Left lung (tissue), 10 donors: ENCODE results near the gene PDLIM5. TPM values are rescaled to one million over a fixed set of nuclear protein-coding genes. Genes with fewer than 3 reads are reported as not detected.

ENCODE experiments used
- ATAC-seq: fragments of 200-7000 bp; cut with Tn5 transposase; one replicate; pipeline ENCODE4 v1.9.1; 2020; ENCODE audit warnings: moderate library complexity
- DNase-seq, 4 donors: peaks; one replicate each; pipeline ENCODE4 v3.0.0-alpha.2; 2013 to 2020
- H3K27ac ChIP-seq, 2 donors: fragments of 200-600 bp; sonication (generic) in 1 of 2; one replicate each; pipeline versions ENCODE4 v1.5.0 to v1.8.0; 2020 to 2021
- H3K27me3 ChIP-seq, 2 donors: fragments of 200-600 bp; sonication (generic) in 1 of 2; one replicate each; pipeline versions ENCODE4 v1.5.0 to v1.8.0; 2020 to 2021
- H3K36me3 ChIP-seq, 2 donors: fragments of 200-600 bp; sonication (generic) in 1 of 2; one replicate each; pipeline versions ENCODE4 v1.5.0 to v1.8.0; 2020 to 2021
- H3K4me1 ChIP-seq, 2 donors: fragments of 200-600 bp; one replicate each; pipeline ENCODE4 v1.8.0; 2021
- H3K4me3 ChIP-seq, 2 donors: fragments of 200-600 bp; sonication (generic) in 1 of 2; one replicate each; pipeline versions ENCODE4 v1.5.0 to v1.8.0; 2020 to 2021; ENCODE audit warnings: mild to moderate bottlenecking in 1 of 2
- H3K9me3 ChIP-seq, 2 donors: fragments of 200-600 bp; sonication (generic) in 1 of 2; one replicate each; pipeline versions ENCODE4 v1.5.0 to v1.8.0; 2020 to 2021
- intact Hi-C, 2 donors: fragments of 100-400 bp; cut with DNase I; formaldehyde crosslinking; loops; one replicate each; pipeline versions ENCODE4 v1.11.2 to v1.14.2; 2022
- polyA plus RNA-seq, 6 donors: library from polyadenylated mRNA; unstranded; fragments of 120-200 nt; gene quantifications; one replicate each; pipeline ENCODE4 v1.2.1, GENCODE V29; 2013; ENCODE audit not compliant: insufficient read length in 6 of 6
- total RNA-seq, 2 donors: library from RNA; stranded (reverse); fragmentation: NEBNext Ultra II Directional; extraction: Animal tissue kit (Norgen Biotek cat#: 25700); gene quantifications; one replicate each; pipeline ENCODE4 v1.2.1, GENCODE V29; 2021
- TF ChIP-seq, protein P1 (sequence below), 2 donors: fragments of 200-600 bp; sonication (generic) in 1 of 2; IDR thresholded peaks; one replicate each; pipeline versions ENCODE4 v1.5.0 to v1.8.0; 2021; ENCODE audit warnings: antibody characterized with exemption in 2 of 2
- donor health status: DM: no; HTN: yes; CAD: no.
- donor health status: DM: no; HTN: no; CAD: no.

Gene PDLIM5
- total and polyA plus RNA-seq, 8 donors, result 18.3 to 105 (median 20.3) TPM

DNA sequence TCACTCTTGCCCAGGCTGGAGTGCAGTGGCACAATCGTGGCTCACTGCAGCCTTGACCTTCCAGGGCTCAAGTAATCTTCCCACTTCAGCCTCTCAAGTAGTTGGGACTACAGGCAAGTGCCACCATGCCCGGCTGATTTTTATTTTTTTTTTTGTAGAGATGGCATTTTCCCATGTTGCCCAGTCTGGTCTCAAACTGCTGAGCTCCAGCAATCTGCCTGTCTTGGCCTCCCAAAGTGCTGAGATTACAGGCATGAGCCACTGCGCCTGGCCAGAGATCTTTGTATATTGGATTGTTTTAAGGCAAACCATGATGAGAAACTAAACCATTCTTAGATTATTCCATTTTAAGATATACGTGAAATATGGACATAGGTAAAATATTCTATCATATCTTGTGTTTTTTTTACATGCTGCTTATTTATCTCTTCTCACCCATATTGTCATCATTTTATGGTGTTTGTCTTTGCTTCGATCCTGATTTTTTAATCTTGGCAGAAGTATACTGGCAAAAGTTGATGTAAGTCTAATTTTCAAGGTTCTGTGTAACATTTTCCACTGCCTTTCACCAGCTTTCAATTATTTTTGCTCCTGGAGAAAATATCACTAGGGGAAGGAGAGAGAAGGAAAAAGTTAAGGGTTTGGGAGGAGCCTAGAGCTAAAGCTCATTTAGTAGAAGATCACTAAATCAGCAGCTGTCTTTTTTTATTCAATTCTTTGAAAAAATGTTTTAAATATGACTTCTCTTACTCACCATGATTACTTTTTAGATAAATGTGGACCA, 27.8 kb downstream of the PDLIM5 start:
- no peaks in the 10 kb centered on the region for H3K9me3 ChIP-seq
- H3K36me3 ChIP-seq, result no peaks in the 10 kb centered on the region
- H3K27ac ChIP-seq, result peak overlapping the region in 1 of 2 donors; percentile 8
- no peaks in the 10 kb centered on the region for H3K4me1 ChIP-seq
- TF ChIP-seq, protein P1, sequence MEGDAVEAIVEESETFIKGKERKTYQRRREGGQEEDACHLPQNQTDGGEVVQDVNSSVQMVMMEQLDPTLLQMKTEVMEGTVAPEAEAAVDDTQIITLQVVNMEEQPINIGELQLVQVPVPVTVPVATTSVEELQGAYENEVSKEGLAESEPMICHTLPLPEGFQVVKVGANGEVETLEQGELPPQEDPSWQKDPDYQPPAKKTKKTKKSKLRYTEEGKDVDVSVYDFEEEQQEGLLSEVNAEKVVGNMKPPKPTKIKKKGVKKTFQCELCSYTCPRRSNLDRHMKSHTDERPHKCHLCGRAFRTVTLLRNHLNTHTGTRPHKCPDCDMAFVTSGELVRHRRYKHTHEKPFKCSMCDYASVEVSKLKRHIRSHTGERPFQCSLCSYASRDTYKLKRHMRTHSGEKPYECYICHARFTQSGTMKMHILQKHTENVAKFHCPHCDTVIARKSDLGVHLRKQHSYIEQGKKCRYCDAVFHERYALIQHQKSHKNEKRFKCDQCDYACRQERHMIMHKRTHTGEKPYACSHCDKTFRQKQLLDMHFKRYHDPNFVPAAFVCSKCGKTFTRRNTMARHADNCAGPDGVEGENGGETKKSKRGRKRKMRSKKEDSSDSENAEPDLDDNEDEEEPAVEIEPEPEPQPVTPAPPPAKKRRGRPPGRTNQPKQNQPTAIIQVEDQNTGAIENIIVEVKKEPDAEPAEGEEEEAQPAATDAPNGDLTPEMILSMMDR (IDR thresholded peaks at IDR 0.05), result no peak
- H3K4me3 ChIP-seq, result no peak overlapping the region
- intact Hi-C loops, result no loop called here
- DNase-seq (no peak), ATAC-seq (peak; percentile 24)
- no peaks in the 10 kb centered on the region for H3K27me3 ChIP-seq

GRCh38 chr4:94480362-94480951, 28.7 kb downstream of the PDLIM5 start:
- peak overlapping the region in 1 of 2 donors; percentile 8 for H3K27ac ChIP-seq
- no peak overlapping the region for H3K4me3 ChIP-seq
- no peaks in the 10 kb centered on the region for H3K36me3 ChIP-seq
- DNase-seq (no peak), ATAC-seq (no peak)
- intact Hi-C loops, result no loop called here
- no peaks in the 10 kb centered on the region for H3K9me3 ChIP-seq
- H3K27me3 ChIP-seq, result no peaks in the 10 kb centered on the region
- peaks cover 0 to 9% of the 10 kb centered on the region in 2 donors for H3K4me1 ChIP-seq
- TF ChIP-seq, protein P1 (IDR thresholded peaks at IDR 0.05), result no peak

GRCh38 chr4:94483895-94484294, 32.2 kb downstream of the PDLIM5 start:
- Histone ChIP-seq H3K27ac (no peak overlapping the region), H3K36me3 (no peaks in the 10 kb centered on the region), H3K27me3 (no peaks in the 10 kb centered on the region), H3K4me1 (peaks cover 0 to 20% of the 10 kb centered on the region in 2 donors), H3K4me3 (no peak overlapping the region), H3K9me3 (no peaks in the 10 kb centered on the region)
- intact Hi-C loops, result no loop called here
- ATAC-seq, result no peak
- DNase-seq, result no peak
- TF ChIP-seq, protein P1 (IDR thresholded peaks at IDR 0.05), result no peak

DNA sequence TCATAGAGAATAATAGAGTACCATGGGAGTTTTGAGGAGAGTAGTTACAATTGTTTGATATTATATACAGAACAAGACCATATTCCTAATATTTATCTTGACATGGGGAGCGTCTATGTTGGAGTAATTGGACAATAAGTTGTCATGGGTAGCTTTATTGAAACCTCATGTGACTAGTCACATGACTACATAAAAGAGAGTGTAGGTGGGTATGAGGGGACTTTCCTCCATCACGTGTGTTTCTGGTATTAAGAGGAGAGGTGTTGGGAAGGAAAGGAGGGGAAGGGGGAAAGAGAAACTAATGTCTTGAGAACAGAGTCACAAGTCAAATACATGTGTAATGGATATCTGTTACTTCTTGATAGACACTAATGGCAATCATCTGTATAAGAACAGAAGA, 33.1 kb downstream of the PDLIM5 start:
- H3K36me3 ChIP-seq, result no peaks in the 10 kb centered on the region
- ATAC-seq (no peak), DNase-seq (no peak)
- H3K9me3 ChIP-seq, result no peaks in the 10 kb centered on the region
- intact Hi-C loops, result no loop called here
- no peak overlapping the region for H3K27ac ChIP-seq
- H3K4me3 ChIP-seq, result no peak overlapping the region
- TF ChIP-seq, protein P1 (IDR thresholded peaks at IDR 0.05), result no peak
- H3K4me1 ChIP-seq, result peaks cover 0 to 20% of the 10 kb centered on the region in 2 donors
- no peaks in the 10 kb centered on the region for H3K27me3 ChIP-seq

DNA sequence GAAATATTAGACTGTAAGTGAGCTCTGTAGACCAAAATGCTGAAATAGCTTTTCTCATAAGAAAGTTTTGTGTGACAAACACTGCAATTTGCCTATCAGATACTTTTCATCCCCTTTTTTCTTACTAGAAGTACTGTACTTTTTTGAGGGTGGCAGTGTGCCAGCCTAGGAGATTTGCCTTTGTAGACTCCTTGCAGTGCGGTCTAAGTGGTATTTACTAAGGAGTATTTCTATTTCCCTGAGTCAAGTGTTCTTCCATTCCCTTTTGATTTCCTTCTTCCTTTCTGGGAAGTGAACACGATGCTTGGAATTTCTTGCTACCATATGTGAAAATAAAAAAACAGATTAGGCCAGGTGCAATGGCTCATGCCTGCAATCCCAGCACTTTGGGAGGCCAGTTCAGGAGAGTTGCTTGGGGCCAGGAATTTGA, 34.6 kb downstream of the PDLIM5 start:
- TF ChIP-seq, protein P1 (IDR thresholded peaks at IDR 0.05), result no peak
- no peak overlapping the region for H3K27ac ChIP-seq
- intact Hi-C loops, result no loop called here
- H3K27me3 ChIP-seq, result no peaks in the 10 kb centered on the region
- H3K9me3 ChIP-seq, result no peaks in the 10 kb centered on the region
- no peak overlapping the region for H3K4me3 ChIP-seq
- peak; percentile 47 for ATAC-seq
- H3K4me1 ChIP-seq, result peaks cover 0 to 20% of the 10 kb centered on the region in 2 donors
- DNase-seq, result peak in 1 of 4 donors; percentile 40
- H3K36me3 ChIP-seq, result no peaks in the 10 kb centered on the region
